ENCODE results near the gene ACTL10. TPM values are rescaled to one million over a fixed set of nuclear protein-coding genes. Genes with fewer than 3 reads are reported as not detected.

ACTL10 gene
- 0.98 and 1.5 TPM in 2 replicates for total RNA-seq

GRCh38 chr20:33666293-33667244 lies at the start of gene ACTL10:
Gene ACTL10 (plus strand): TSS chr20:33666943. CDS start chr20:33667498, 555 bp downstream.

GRCh38 chr20:33662172-33662571 lies 4.6 kb upstream of the ACTL10 start, which contains the start of gene C20orf144:
Gene C20orf144 (plus strand): TSS chr20:33662327. CDS start chr20:33662346, 19 bp downstream.

DNA sequence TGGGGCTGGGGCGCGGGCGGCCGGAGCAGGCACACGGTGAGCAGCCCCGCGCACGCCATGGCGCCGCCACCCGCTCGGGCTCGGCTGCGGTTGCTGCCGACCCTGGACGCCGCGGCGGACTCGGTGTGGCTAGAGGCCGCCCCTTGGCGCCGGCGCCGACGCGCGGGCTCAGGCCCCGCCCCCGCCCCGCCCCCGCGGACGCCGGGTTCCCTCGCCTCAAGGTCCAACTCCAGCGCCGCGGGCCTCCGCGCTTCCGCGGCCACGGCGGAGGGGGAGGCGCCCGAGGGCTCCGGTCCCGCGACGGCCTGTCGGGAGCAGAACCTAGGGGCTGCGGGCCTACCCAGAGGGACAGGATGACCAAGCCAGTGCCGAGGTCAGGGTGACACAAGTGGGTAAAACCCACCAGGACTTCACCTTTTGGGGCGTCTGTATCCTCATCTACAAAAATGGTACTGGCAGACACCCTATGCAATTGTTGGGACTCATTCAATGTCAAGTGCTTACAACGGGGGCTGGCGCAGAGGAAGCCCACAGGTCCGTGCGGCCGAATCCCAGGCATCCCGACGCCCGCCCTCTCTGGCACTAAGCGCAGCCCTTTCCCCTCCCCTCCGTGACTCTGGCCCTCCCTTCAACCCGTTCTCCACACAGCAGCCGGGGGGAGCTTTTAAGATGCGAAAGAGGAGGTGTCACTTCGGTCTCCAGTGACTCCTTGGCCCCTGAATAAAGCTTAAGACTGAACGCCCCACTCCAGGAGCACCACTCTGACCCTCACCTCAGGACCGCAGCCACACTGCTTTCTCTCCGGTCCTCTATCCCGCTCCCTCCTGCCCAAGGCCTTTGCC lies 7.8 kb downstream of the ACTL10 start, which contains the start of gene NECAB3:
NECAB3 (minus strand) TSS at position 135 of the 842 bp plus-strand sequence; CDS start at position 59, 76 bp downstream.

GRCh38 chr20:33686100-33686983 lies 19.6 kb downstream of the ACTL10 start, which contains the start of gene E2F1:
Gene E2F1 (minus strand): TSS chr20:33686385. CDS start chr20:33686264, 121 bp downstream.

Other genes with a start within 250 kb of the ACTL10 start
- 16.2 and 18.7 TPM in 2 replicates for gene SNTA1, start 223.2 kb upstream of the ACTL10 start, total RNA-seq
- gene CBFA2T2, start 176.8 kb upstream of the ACTL10 start, total RNA-seq = 7.5 and 11.1 TPM in 2 replicates
- gene C20orf144, start 4.6 kb upstream of the ACTL10 start, total RNA-seq = not detected in 2 replicates
- gene NECAB3, start 7.5 kb downstream of the ACTL10 start, total RNA-seq = 21.7 and 42.1 TPM in 2 replicates
- 3.4 and 28.7 TPM in 2 replicates for gene E2F1, start 19.4 kb downstream of the ACTL10 start, total RNA-seq
- 8.2 and 9.0 TPM in 2 replicates for gene PXMP4, start 53.4 kb downstream of the ACTL10 start, total RNA-seq
- gene ZNF341, start 65.1 kb downstream of the ACTL10 start, total RNA-seq = 2.0 and 2.2 TPM in 2 replicates
- gene CHMP4B, start 144.4 kb downstream of the ACTL10 start, total RNA-seq = 33.1 and 34.1 TPM in 2 replicates

All from mesangial cell (primary cell).